HUES64 (cell line): ENCODE measurements around the gene MGMT.

Experiments
- H3K27ac ChIP-seq: 2 replicates; pipeline ENCODE4 v1.7.0; 2013; ENCODE audit warnings: low read depth, low read length, inconsistent platforms
- H3K27me3 ChIP-seq: 2 replicates; pipeline ENCODE4 v1.6.1; 2013; ENCODE audit warnings: mild to moderate bottlenecking, low read length; ENCODE audit not compliant: insufficient read depth
- H3K36me3 ChIP-seq: 2 replicates; pipeline ENCODE4 v1.6.1; 2013; ENCODE audit warnings: mild to moderate bottlenecking, low read length; ENCODE audit not compliant: insufficient read depth
- H3K4me1 ChIP-seq: 2 replicates; pipeline ENCODE4 v1.6.1; 2013; ENCODE audit warnings: mild to moderate bottlenecking, low read length, moderate library complexity; ENCODE audit not compliant: insufficient read depth
- H3K4me3 ChIP-seq: 2 replicates; pipeline ENCODE4 v1.5.1; 2013; ENCODE audit warnings: mild to moderate bottlenecking, low read length, moderate library complexity
- H3K9ac ChIP-seq: 2 replicates; pipeline ENCODE4 v1.6.1; 2013; ENCODE audit warnings: mild to moderate bottlenecking, low read depth, low read length
- H3K9me3 ChIP-seq: 2 replicates; pipeline ENCODE4 v1.6.1; 2013; ENCODE audit warnings: low read depth, low read length; ENCODE audit not compliant: insufficient read depth
- WGBS: fragments of 150-250, 120-280 bp; methylation state at CpG from one replicate; pipeline ENCODE4 v1.1.7; 2013; ENCODE audit warnings: missing lambda C conversion rate; 5-methylcytosine and 5-hydroxymethylcytosine counted together

MGMT gene

GRCh38 chr10:129655679-129656031 is 188.6 kb downstream of the MGMT start:
- Histone ChIP-seq H3K9me3 (no peaks in the 10 kb centered on the region), H3K4me1 (no peaks in the 10 kb centered on the region)
- 94% methylated on average over 8 of the region's 8 CpGs for WGBS

GRCh38 chr10:129656642-129657041 is 189.6 kb downstream of the MGMT start:
- WGBS: 90% methylated on average over 7 of the region's 7 CpGs
- Histone ChIP-seq H3K27me3 (no peaks in the 10 kb centered on the region), H3K36me3 (no peaks in the 10 kb centered on the region), H3K4me3 (no peak overlapping the region), H3K4me1 (peaks cover under 1% of the 10 kb centered on the region; the same call in 1 of the 2 replicates), H3K9me3 (no peaks in the 10 kb centered on the region), H3K27ac (no peak overlapping the region), H3K9ac (no peak overlapping the region)

More at GRCh38 chr10:129655679-129656031, 188.6 kb downstream of the MGMT start:
- H3K27me3 ChIP-seq: no peaks in the 10 kb centered on the region
- H3K4me3 ChIP-seq: no peak overlapping the region
- no peaks in the 10 kb centered on the region for H3K36me3 ChIP-seq
- no peak overlapping the region for H3K9ac ChIP-seq
- H3K27ac ChIP-seq: no peak overlapping the region

GRCh38 chr10:129657297-129658017 is 190.4 kb downstream of the MGMT start:
- Histone ChIP-seq H3K9ac (no peak overlapping the region), H3K36me3 (no peaks in the 10 kb centered on the region), H3K4me1 (peaks cover 8% of the 10 kb centered on the region), H3K4me3 (no peak overlapping the region), H3K27me3 (no peaks in the 10 kb centered on the region), H3K27ac (no peak overlapping the region), H3K9me3 (no peaks in the 10 kb centered on the region)
- 81% methylated on average over 7 of the region's 8 CpGs for WGBS

GRCh38 chr10:129658376-129659072 is 191.5 kb downstream of the MGMT start:
- H3K9ac ChIP-seq: no peak overlapping the region
- H3K4me1 ChIP-seq: peaks cover 8% of the 10 kb centered on the region
- no peaks in the 10 kb centered on the region for H3K36me3 ChIP-seq
- H3K4me3 ChIP-seq: no peak overlapping the region
- 64% methylated on average over 9 of the region's 9 CpGs for WGBS
- H3K27ac ChIP-seq: no peak overlapping the region
- H3K27me3 ChIP-seq: no peaks in the 10 kb centered on the region
- no peaks in the 10 kb centered on the region for H3K9me3 ChIP-seq

GRCh38 chr10:129659508-129660268 is 192.6 kb downstream of the MGMT start:
- peaks cover 5% of the 10 kb centered on the region; the same call in 1 of the 2 replicates for H3K9me3 ChIP-seq
- no peaks in the 10 kb centered on the region for H3K36me3 ChIP-seq
- H3K9ac ChIP-seq: no peak overlapping the region
- H3K27me3 ChIP-seq: no peaks in the 10 kb centered on the region
- H3K4me3 ChIP-seq: no peak overlapping the region
- peaks cover 8% of the 10 kb centered on the region for H3K4me1 ChIP-seq
- no peak overlapping the region for H3K27ac ChIP-seq
- WGBS: 98% methylated on average over 13 of the region's 14 CpGs

GRCh38 chr10:129660569-129660968 is 193.5 kb downstream of the MGMT start:
- Histone ChIP-seq H3K27ac (no peak overlapping the region), H3K4me1 (peaks cover 8% of the 10 kb centered on the region), H3K9me3 (peaks cover 5% of the 10 kb centered on the region; the same call in 1 of the 2 replicates), H3K27me3 (no peaks in the 10 kb centered on the region), H3K9ac (no peak overlapping the region), H3K4me3 (no peak overlapping the region), H3K36me3 (no peaks in the 10 kb centered on the region)
- WGBS: 75% methylated on average over 2 of the region's 5 CpGs

GRCh38 chr10:129662426-129662825 is 195.4 kb downstream of the MGMT start:
- no peaks in the 10 kb centered on the region for H3K27me3 ChIP-seq
- H3K9ac ChIP-seq: no peak overlapping the region
- H3K9me3 ChIP-seq: peaks cover 5% of the 10 kb centered on the region; the same call in 1 of the 2 replicates
- no peak overlapping the region for H3K4me3 ChIP-seq
- H3K36me3 ChIP-seq: no peaks in the 10 kb centered on the region
- peaks cover 8% of the 10 kb centered on the region for H3K4me1 ChIP-seq
- no peak overlapping the region for H3K27ac ChIP-seq
- 85% methylated on average over 5 of the region's 5 CpGs for WGBS

GRCh38 chr10:129670124-129670523 is 203.1 kb downstream of the MGMT start:
- Histone ChIP-seq H3K4me1 (no peaks in the 10 kb centered on the region), H3K4me3 (no peak overlapping the region), H3K9me3 (peaks cover 15% of the 10 kb centered on the region), H3K27me3 (no peaks in the 10 kb centered on the region), H3K36me3 (no peaks in the 10 kb centered on the region), H3K27ac (no peak overlapping the region), H3K9ac (no peak overlapping the region)
- WGBS: 100% methylated on average over 1 of the region's 1 CpG

GRCh38 chr10:129673292-129673691 is 206.3 kb downstream of the MGMT start:
- Histone ChIP-seq H3K4me3 (no peak overlapping the region), H3K9me3 (peaks cover 15% of the 10 kb centered on the region), H3K27me3 (no peaks in the 10 kb centered on the region), H3K27ac (no peak overlapping the region), H3K9ac (no peak overlapping the region), H3K36me3 (no peaks in the 10 kb centered on the region), H3K4me1 (no peaks in the 10 kb centered on the region)
- WGBS: 94% methylated on average over 4 of the region's 4 CpGs

GRCh38 chr10:129675027-129675769 is 208.2 kb downstream of the MGMT start:
- H3K9ac ChIP-seq: no peak overlapping the region
- no peaks in the 10 kb centered on the region for H3K27me3 ChIP-seq
- peaks cover 10% of the 10 kb centered on the region for H3K9me3 ChIP-seq
- H3K36me3 ChIP-seq: no peaks in the 10 kb centered on the region
- H3K27ac ChIP-seq: no peak overlapping the region
- 90% methylated on average over 17 of the region's 17 CpGs for WGBS
- H3K4me3 ChIP-seq: no peak overlapping the region
- H3K4me1 ChIP-seq: no peaks in the 10 kb centered on the region
